ENCODE results near the gene NCSTN.

DNA sequence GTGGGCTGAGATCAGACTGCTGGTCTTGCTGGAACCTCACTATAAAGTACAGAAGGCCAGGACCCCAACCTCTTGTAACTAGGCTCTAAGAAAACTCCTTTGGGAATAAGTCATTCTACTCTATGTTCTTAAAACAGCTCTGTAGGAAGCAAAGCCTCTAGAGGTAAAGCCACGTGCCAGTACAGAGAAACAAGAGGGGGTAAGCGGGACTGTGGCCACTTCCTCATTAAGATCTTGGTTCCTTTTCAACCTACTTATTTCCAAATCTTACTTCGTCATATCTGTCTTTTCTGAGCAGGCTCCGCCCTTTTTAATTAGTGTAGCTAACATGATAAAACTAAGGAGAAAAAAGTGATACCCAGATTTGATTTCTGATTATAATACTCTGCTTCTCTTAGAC, 3.8 kb downstream of the NCSTN start:
- TF ChIP-seq, protein P1, sequence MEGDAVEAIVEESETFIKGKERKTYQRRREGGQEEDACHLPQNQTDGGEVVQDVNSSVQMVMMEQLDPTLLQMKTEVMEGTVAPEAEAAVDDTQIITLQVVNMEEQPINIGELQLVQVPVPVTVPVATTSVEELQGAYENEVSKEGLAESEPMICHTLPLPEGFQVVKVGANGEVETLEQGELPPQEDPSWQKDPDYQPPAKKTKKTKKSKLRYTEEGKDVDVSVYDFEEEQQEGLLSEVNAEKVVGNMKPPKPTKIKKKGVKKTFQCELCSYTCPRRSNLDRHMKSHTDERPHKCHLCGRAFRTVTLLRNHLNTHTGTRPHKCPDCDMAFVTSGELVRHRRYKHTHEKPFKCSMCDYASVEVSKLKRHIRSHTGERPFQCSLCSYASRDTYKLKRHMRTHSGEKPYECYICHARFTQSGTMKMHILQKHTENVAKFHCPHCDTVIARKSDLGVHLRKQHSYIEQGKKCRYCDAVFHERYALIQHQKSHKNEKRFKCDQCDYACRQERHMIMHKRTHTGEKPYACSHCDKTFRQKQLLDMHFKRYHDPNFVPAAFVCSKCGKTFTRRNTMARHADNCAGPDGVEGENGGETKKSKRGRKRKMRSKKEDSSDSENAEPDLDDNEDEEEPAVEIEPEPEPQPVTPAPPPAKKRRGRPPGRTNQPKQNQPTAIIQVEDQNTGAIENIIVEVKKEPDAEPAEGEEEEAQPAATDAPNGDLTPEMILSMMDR (optimal IDR thresholded peaks at IDR 0.05 in 1 of 3, IDR thresholded peaks at IDR 0.05 in 1 of 3, conservative IDR thresholded peaks at IDR 0.05 in 1 of 3; ENCODE audit: extremely low read depth in 1 of 3, insufficient read depth in 2 of 3, low read length in 3 of 3): no peak
- TF ChIP-seq EZH2 (IDR thresholded peaks at IDR 0.05; ENCODE audit: low read length): no peak
